ENCODE data around the gene DTNB. TPM values are rescaled to one million over a fixed set of nuclear protein-coding genes. Genes with fewer than 3 reads are reported as not detected.

Gene DTNB
- total and polyA plus RNA-seq, 2 donors (not counting 3 experiments of a cell fraction or from before 2014, with no cell fraction given): 11.5 to 17.0 TPM

GRCh38 chr2:25453199-25453905 lies 220.0 kb downstream of the DTNB start:
- H3K9me3 ChIP-seq (replicated peaks; ENCODE audit: control insufficient read depth, insufficient read depth, low read length): no peaks in the 10 kb centered on the region
- FAIRE-seq (no peak), DNase-seq (ENCODE audit: low read depth, low spot score) (no peak)
- no peaks in the 10 kb centered on the region for H3K4me1 ChIP-seq (ENCODE audit: control insufficient read depth, extremely low read depth, insufficient read depth, low read length)
- intact Hi-C loops (cut with micrococcal nuclease) (no loop called here), dilution Hi-C loops (cut with MboI; ENCODE audit: extremely low pct_ligation_motif_present, low sequenced_read_pairs) (no loop called here)
- no peaks in the 10 kb centered on the region for H3K27me3 ChIP-seq (ENCODE audit: control insufficient read depth in 2 of 2, insufficient read depth in 2 of 2, low read length in 2 of 2)
- no peaks in the 10 kb centered on the region for H3K79me2 ChIP-seq (ENCODE audit: control insufficient read depth, insufficient read depth, low read length)
- H3K9me1 ChIP-seq (replicated peaks; ENCODE audit: control insufficient read depth, extremely low read depth, insufficient read depth, low read length): no peaks in the 10 kb centered on the region
- no peak overlapping the region for H3K9ac ChIP-seq (replicated peaks; ENCODE audit: extremely low read depth, insufficient read depth, low read length)
- H3K4me3 ChIP-seq (replicated peaks in 1 of 3; ENCODE audit: insufficient read depth in 1 of 3, low read depth in 1 of 3, low read length in 3 of 3): no peak overlapping the region
- ChIA-PET CTCF (interaction anchor here (1.2 to 1.4 kb wide), 2 partner anchors 10 to 15 kb away, joined by 3 read pairs; no protein-coding TSS in a partner anchor), POLR2A (no interaction called here)
- no peak overlapping the region for H3K4me2 ChIP-seq (ENCODE audit: insufficient read depth, low read length)
- no peaks in the 10 kb centered on the region for H4K20me1 ChIP-seq (replicated peaks; ENCODE audit: control insufficient read depth, extremely low read depth, insufficient read depth, low read length)
- no peak overlapping the region for H2AFZ ChIP-seq (ENCODE audit: low read depth, low read length)
- no peaks in the 10 kb centered on the region for H3K36me3 ChIP-seq (ENCODE audit: control insufficient read depth in 2 of 2, extremely low read depth in 1 of 2, insufficient read depth in 2 of 2, low read length in 2 of 2)
- H3K27ac ChIP-seq (ENCODE audit: insufficient read depth, low read depth, low read length): no peak overlapping the region
- no TSS peak for BruUV-seq (replicated peaks)
- TF ChIP-seq MYC (IDR thresholded peaks at IDR 0.05; ENCODE audit: low read depth, low read length) (no peak), GATA2 (IDR thresholded peaks at IDR 0.05; ENCODE audit: insufficient read depth, insufficient read length, low read depth, low read length) (no peak), POLR2AphosphoS5 (IDR thresholded peaks at IDR 0.05; ENCODE audit: insufficient read depth, low read depth, low read length) (no peak), JUN (IDR thresholded peaks at IDR 0.05; ENCODE audit: borderline replicate concordance, insufficient read depth, insufficient read length, low read depth) (no peak), POLR2A (IDR thresholded peaks at IDR 0.05; ENCODE audit: low read depth, low read length) (no peak), MAX (IDR thresholded peaks at IDR 0.05; ENCODE audit: insufficient read depth, insufficient read length) (no peak), EZH2 (IDR thresholded peaks at IDR 0.05; ENCODE audit: borderline replicate concordance, low read depth, low read length, severe bottlenecking) (no peak), FOS (IDR thresholded peaks at IDR 0.05; ENCODE audit: borderline replicate concordance, insufficient read depth, low read length) (no peak), CTCF (IDR thresholded peaks at IDR 0.05; ENCODE audit: extremely low read depth in 1 of 2, insufficient read depth in 1 of 2, low read depth in 1 of 2, low read length in 2 of 2) (no peak)
